Coronary artery (tissue), 2 donors: Measurements from ENCODE around the gene PAPPA.

Experiments
- DNase-seq: peaks from one replicate; pipeline ENCODE4 v3.0.0-alpha.2; 2017; ENCODE audit warnings: low spot score
- H3K27ac ChIP-seq, 2 donors: fragments of 200-600 bp; sonication (generic); one replicate each; pipeline ENCODE4 v1.5.1; 2016 to 2019
- H3K4me3 ChIP-seq: fragments of 200-600 bp; sonication (generic); 2 replicates; pipeline ENCODE4 v1.5.1; 2016; ENCODE audit warnings: mild to moderate bottlenecking, moderate library complexity
- CTCF ChIP-seq: fragments of 200-600 bp; sonication (generic); IDR thresholded peaks from one replicate; pipeline ENCODE4 v1.5.1; 2019; ENCODE audit warnings: antibody characterized with exemption

Gene PAPPA

GRCh38 chr9:116156621-116157314 lies 3.2 kb downstream of the PAPPA start:
- peak; percentile 88 for DNase-seq
- Histone ChIP-seq H3K4me3 (peak overlapping the region; percentile 74), H3K27ac (peak overlapping the region; percentile 79 to 92)
- TF ChIP-seq CTCF: no peak

DNA sequence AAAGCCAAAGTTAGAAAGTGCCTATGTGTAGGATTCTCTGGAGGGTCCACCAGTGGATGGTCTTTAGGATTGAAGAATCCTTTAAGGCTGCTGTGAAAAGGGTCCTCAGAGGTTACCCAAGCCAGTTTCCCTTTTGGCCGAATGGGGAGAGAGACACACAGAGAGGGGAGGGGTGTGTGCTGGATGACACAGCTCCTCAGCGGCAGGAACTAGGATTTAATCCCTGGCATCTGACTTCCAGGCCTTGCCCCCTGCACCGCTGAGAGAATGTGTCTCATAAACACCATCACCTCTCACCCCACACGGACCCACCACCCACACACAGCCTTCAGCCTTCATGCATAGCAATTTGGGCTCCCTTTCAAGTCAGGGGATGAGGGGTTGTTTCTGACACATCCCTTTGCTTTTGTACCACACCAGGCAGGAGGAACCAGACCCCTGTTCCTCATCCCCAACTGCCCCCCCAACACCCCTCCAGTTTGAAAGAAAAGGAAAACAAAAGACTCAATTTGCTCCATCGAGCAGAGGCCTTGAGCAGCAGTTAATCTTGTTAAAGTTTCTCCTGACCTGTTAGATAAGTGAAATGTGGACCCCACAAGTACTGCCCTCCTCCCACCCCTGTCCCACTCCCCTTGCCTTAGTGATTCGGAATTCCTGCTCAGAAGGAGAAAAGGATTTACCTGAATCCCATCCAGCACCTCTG lies 4.0 kb downstream of the PAPPA start:
- Histone ChIP-seq H3K27ac (peak overlapping the region; percentile 79 to 92), H3K4me3 (peak overlapping the region; percentile 74)
- no peak for DNase-seq
- TF ChIP-seq CTCF: no peak

- Histone ChIP-seq H3K27ac (no peak overlapping the region), H3K4me3 (no peak overlapping the region)
- TF ChIP-seq CTCF: no peak
- no peak for DNase-seq
These were observed 7.3 kb downstream of the PAPPA start for GRCh38 chr9:116160676-116161571.

GRCh38 chr9:116162241-116162781 lies 8.7 kb downstream of the PAPPA start:
- DNase-seq: no peak

GRCh38 chr9:116163293-116164055 lies 9.9 kb downstream of the PAPPA start:
- TF ChIP-seq CTCF: no peak
- Histone ChIP-seq H3K27ac (no peak overlapping the region), H3K4me3 (no peak overlapping the region)
- DNase-seq: no peak

More at GRCh38 chr9:116162241-116162781, 8.7 kb downstream of the PAPPA start:
- no peak for TF ChIP-seq CTCF
- H3K4me3 ChIP-seq: no peak overlapping the region
- no peak overlapping the region for H3K27ac ChIP-seq

- Histone ChIP-seq H3K4me3 (no peak overlapping the region), H3K27ac (no peak overlapping the region)
- no peak for TF ChIP-seq CTCF
- DNase-seq: no peak
These were observed 12.3 kb downstream of the PAPPA start for GRCh38 chr9:116165912-116166311.
